Thymus (tissue), 2 donors: Measurements from ENCODE around the gene MTO1. TPM values are rescaled to one million over a fixed set of nuclear protein-coding genes. Genes with fewer than 3 reads are reported as not detected.

Source experiments
- polyA plus RNA-seq: library from polyadenylated mRNA; stranded (reverse); fragments of 200-250 nt; gene quantifications from one replicate; pipeline ENCODE4 v1.2.3, GENCODE V29; 2013
- total RNA-seq: library from RNA; stranded (reverse); fragments of 120-200 nt; gene quantifications from one replicate; pipeline ENCODE4 v1.2.4, GENCODE V29; 2013
- donor health status: healthy.

Gene MTO1
- total and polyA plus RNA-seq, 2 donors, result 25.1 to 27.2 TPM

Other genes with a start within 250 kb of the MTO1 start
- gene KHDC1L, start 236.2 kb upstream of the MTO1 start, total RNA-seq, result 1.4 TPM
- 2.8 TPM for gene KHDC1L, start 236.2 kb upstream of the MTO1 start, polyA plus RNA-seq
- gene KHDC1, start 198.5 kb upstream of the MTO1 start, total RNA-seq, result 2.3 TPM
- gene KHDC1, start 198.5 kb upstream of the MTO1 start, polyA plus RNA-seq, result 4.1 TPM
- 0.09 TPM for gene DPPA5, start 107.5 kb upstream of the MTO1 start, total RNA-seq
- 0.39 TPM for gene DPPA5, start 107.5 kb upstream of the MTO1 start, polyA plus RNA-seq
- gene KHDC3L, start 99.1 kb upstream of the MTO1 start, total RNA-seq, result 0.14 TPM
- gene KHDC3L, start 99.1 kb upstream of the MTO1 start, polyA plus RNA-seq, result 0.68 TPM
- not detected for gene OOEP, start 91.8 kb upstream of the MTO1 start, total RNA-seq
- 0.23 TPM for gene OOEP, start 91.8 kb upstream of the MTO1 start, polyA plus RNA-seq
- gene DDX43, start 66.9 kb upstream of the MTO1 start, total RNA-seq, result 0.14 TPM
- 0.66 TPM for gene DDX43, start 66.9 kb upstream of the MTO1 start, polyA plus RNA-seq
- 6.1 TPM for gene CGAS, start 9.4 kb upstream of the MTO1 start, total RNA-seq
- 4.7 TPM for gene CGAS, start 9.4 kb upstream of the MTO1 start, polyA plus RNA-seq
- gene EEF1A1, start 59.3 kb downstream of the MTO1 start, total RNA-seq, result 18,464 TPM
- gene EEF1A1, start 59.3 kb downstream of the MTO1 start, polyA plus RNA-seq, result 12,119 TPM
- gene SLC17A5, start 192.3 kb downstream of the MTO1 start, total RNA-seq, result 5.4 TPM
- 4.7 TPM for gene SLC17A5, start 192.3 kb downstream of the MTO1 start, polyA plus RNA-seq
- 5.0 TPM for gene CD109, start 234.5 kb downstream of the MTO1 start, total RNA-seq
- 1.5 TPM for gene CD109, start 234.5 kb downstream of the MTO1 start, polyA plus RNA-seq